ENCODE measurements around the gene ZFR2.
"Not testable (repeated sequence)": the region's sequence is repeated elsewhere in the genome, so short reads cannot be mapped to it uniquely, and the experiment has no call there.

ZFR2 gene

GRCh38 chr19:3893509-3894179 lies 24.8 kb upstream of the ZFR2 start:
- DNase-seq (ENCODE audit: low read depth) = no peak
- TF ChIP-seq CTCF (IDR thresholded peaks at IDR 0.05; ENCODE audit: insufficient read depth, low read depth, low read length, missing control alignments) = no peak
- no peak overlapping the region for H3K4me3 ChIP-seq (ENCODE audit: low read depth, low read length)

DNA sequence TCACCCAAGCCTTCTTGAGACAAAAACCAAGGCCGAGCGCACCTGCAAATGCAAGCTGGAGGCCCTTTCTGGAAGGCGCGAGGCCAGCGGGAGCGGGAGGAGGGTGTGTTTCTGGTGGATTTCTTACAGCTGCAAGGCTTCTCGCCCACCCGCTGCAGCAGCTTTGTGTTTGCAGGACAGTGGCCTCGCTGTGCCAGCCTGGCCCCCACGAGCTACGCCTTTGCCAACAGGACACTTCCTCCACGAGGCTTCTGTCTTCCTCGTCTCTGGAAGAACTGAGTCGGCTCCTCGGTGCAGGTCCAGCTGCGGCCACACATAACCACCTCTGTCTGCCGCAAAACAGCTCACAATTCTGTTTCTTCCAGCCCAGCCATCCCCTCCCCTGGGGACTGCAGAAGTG lies 21.8 kb upstream of the ZFR2 start:
- DNase-seq (ENCODE audit: low read depth) = no peak
- TF ChIP-seq CTCF (IDR thresholded peaks at IDR 0.05; ENCODE audit: insufficient read depth, low read depth, low read length, missing control alignments) = no peak

GRCh38 chr19:3882041-3882384 lies 13.2 kb upstream of the ZFR2 start:
- no peak overlapping the region for H3K4me3 ChIP-seq (ENCODE audit: low read depth, low read length)
- DNase-seq (ENCODE audit: low read depth) = no peak
- no peak for TF ChIP-seq CTCF (IDR thresholded peaks at IDR 0.05; ENCODE audit: insufficient read depth, low read depth, low read length, missing control alignments)

More for the DNA sequence above, 21.8 kb upstream of the ZFR2 start:
- H3K4me3 ChIP-seq (ENCODE audit: low read depth, low read length) = no peak overlapping the region

- TF ChIP-seq CTCF (IDR thresholded peaks at IDR 0.05; ENCODE audit: insufficient read depth, low read depth, low read length, missing control alignments) = no peak
- H3K4me3 ChIP-seq (ENCODE audit: low read depth, low read length) = no peak overlapping the region
- DNase-seq (ENCODE audit: low read depth) = no peak
Measured at GRCh38 chr19:3881272-3882040, 12.6 kb upstream of the ZFR2 start.

DNA sequence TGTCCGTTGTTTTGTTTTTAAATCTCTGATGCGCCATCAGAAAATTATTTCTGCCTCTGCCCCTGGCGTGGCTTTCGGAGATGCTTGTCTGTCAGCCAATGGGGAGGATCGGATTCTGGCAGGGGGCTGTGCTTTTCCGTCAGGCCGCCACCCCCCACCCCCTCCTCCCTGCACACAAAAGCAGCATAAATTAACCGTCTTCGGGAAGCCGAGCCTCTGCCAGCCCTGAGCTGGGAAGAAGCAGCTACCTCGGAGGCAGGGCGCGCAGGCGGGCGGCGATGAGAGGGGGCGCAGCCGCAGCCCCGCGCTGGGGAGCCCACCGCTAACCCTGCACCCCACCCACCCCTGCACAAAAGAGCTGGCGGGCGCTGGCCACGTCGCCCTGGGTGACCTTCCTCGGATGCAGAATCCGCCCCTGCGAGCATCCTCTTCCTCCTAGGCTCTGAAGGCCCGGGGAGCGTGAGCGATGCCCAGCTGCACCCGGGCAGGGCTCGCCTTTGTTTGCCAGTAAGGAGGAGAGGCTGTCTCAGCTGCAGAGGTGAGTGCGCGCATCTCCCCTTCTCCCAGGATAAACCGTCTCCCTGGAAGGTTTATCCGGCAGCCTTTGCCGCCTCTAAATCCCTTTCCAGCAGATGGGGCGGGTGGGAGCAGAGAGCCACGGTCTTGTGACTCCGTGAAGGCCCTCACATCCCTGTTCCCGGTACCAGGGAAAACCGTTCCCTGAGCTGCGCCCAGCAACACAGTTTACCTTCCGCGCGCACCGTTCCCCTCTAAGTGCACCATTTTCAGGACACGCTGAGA lies 11.8 kb upstream of the ZFR2 start, which contains the start of gene ATCAY:
Gene ATCAY, plus strand, starts transcription at position 215 of the 801 bp plus-strand sequence. CDS start 5,083 bp downstream, outside the sequence.
- no peak for TF ChIP-seq CTCF (IDR thresholded peaks at IDR 0.05; ENCODE audit: insufficient read depth, low read depth, low read length, missing control alignments)
- DNase-seq (ENCODE audit: low read depth) = no peak
- no peak within 1 kb of the TSS for H3K4me3 ChIP-seq (ENCODE audit: low read depth, low read length)

- no peak overlapping the region for H3K4me3 ChIP-seq (ENCODE audit: low read depth, low read length)
- no peak for TF ChIP-seq CTCF (IDR thresholded peaks at IDR 0.05; ENCODE audit: insufficient read depth, low read depth, low read length, missing control alignments)
- no peak for DNase-seq (ENCODE audit: low read depth)
Measured at GRCh38 chr19:3879656-3880055, 10.8 kb upstream of the ZFR2 start.

GRCh38 chr19:3874695-3875094 lies 5.9 kb upstream of the ZFR2 start:
- H3K4me3 ChIP-seq (ENCODE audit: low read depth, low read length); DNase-seq (ENCODE audit: low read depth): not testable (repeated sequence)

Measured in GM12865 (cell line).